CD4-positive, alpha-beta T cell treated with Interleukin-15 for 1 hour (primary cell): Measurements from ENCODE around the gene GNAI1.

Experiments
- DNase-seq: peaks from one replicate; pipeline ENCODE4 v3.0.0-alpha.2; 2020

GNAI1 gene

GRCh38 chr7:80257756-80258155 lies 123.1 kb downstream of the GNAI1 start:
- no peak for DNase-seq

GRCh38 chr7:80260606-80261005 lies 126.0 kb downstream of the GNAI1 start:
- DNase-seq: no peak

GRCh38 chr7:80263333-80263732 lies 128.7 kb downstream of the GNAI1 start:
- no peak for DNase-seq

- no peak for DNase-seq
Measured at GRCh38 chr7:80263821-80264220, 129.2 kb downstream of the GNAI1 start.

- no peak for DNase-seq
Measured at GRCh38 chr7:80264769-80265495, 130.3 kb downstream of the GNAI1 start.

- DNase-seq: no peak
Measured at GRCh38 chr7:80272560-80273239, 138.1 kb downstream of the GNAI1 start.

GRCh38 chr7:80273327-80273726 lies 138.7 kb downstream of the GNAI1 start:
- DNase-seq: no peak

GRCh38 chr7:80275192-80275605 lies 140.6 kb downstream of the GNAI1 start:
- DNase-seq: no peak
